DMS153 treated with DMSO at 0.1 percent for 48 hours (cell line): ENCODE data around the gene RTF1.

Experiments used
- DNase-seq: peaks from one replicate; lab custom pipeline; 2025; ENCODE audit not compliant: unreplicated experiment; lab: John Stamatoyannopoulos, UW

Gene RTF1

GRCh38 chr15:41484937-41485625 lies 68.2 kb downstream of the RTF1 start:
- DNase-seq = no peak

- DNase-seq = no peak
Observed at GRCh38 chr15:41486286-41486685, 69.4 kb downstream of the RTF1 start.

GRCh38 chr15:41487381-41487780 lies 70.5 kb downstream of the RTF1 start:
- DNase-seq = no peak

- no peak for DNase-seq
Observed at GRCh38 chr15:41487802-41488201, 70.9 kb downstream of the RTF1 start.

GRCh38 chr15:41489641-41490040 lies 72.7 kb downstream of the RTF1 start:
- DNase-seq = no peak

- DNase-seq = no peak
Observed at GRCh38 chr15:41490355-41490754, 73.5 kb downstream of the RTF1 start.

- DNase-seq = no peak
Observed at GRCh38 chr15:41491889-41492288, 75.0 kb downstream of the RTF1 start.

- DNase-seq = no peak
Observed at GRCh38 chr15:41492597-41493204, 75.8 kb downstream of the RTF1 start.

GRCh38 chr15:41493205-41493901 lies 76.5 kb downstream of the RTF1 start, which contains the start of gene ITPKA:
TSS of gene ITPKA (plus strand) at chr15:41493874. CDS start at chr15:41493928, 54 bp downstream.
- peak; percentile 6 for DNase-seq

GRCh38 chr15:41493902-41494189 lies 77.0 kb downstream of the RTF1 start:
- no peak for DNase-seq

- DNase-seq = no peak
Observed at GRCh38 chr15:41494190-41494921, 77.5 kb downstream of the RTF1 start.

- no peak for DNase-seq
Observed at GRCh38 chr15:41494922-41495735, 78.2 kb downstream of the RTF1 start.

GRCh38 chr15:41495736-41496599 lies 79.1 kb downstream of the RTF1 start:
- DNase-seq = no peak

GRCh38 chr15:41498657-41499056 lies 81.8 kb downstream of the RTF1 start:
- no peak for DNase-seq

GRCh38 chr15:41499109-41499851 lies 82.4 kb downstream of the RTF1 start:
- no peak for DNase-seq

- DNase-seq = no peak
Observed at GRCh38 chr15:41501191-41501917, 84.5 kb downstream of the RTF1 start.

- no peak for DNase-seq
Observed at GRCh38 chr15:41501931-41502794, 85.3 kb downstream of the RTF1 start.
